K562 (cell line): ENCODE data around the gene SKIL.

Source experiments
- EP300 ChIP-seq: IDR thresholded peaks from 2 replicates; pipeline ENCODE4 v1.6.1; 2012; ENCODE audit warnings: low read length, improper control_type of control experiment
- NFIC ChIP-seq: fragments of 450-650 bp; IDR thresholded peaks from 2 replicates; pipeline ENCODE4 v1.6.1; 2017; ENCODE audit warnings: mild to moderate bottlenecking, inconsistent platforms
- RAD21 ChIP-seq, 2 experiments: fragments of 250-450 bp in 1 of 2; fragments of 450-650 bp in 1 of 2; sonication (Bioruptor Pico) in 1 of 2; formaldehyde crosslinking in 1 of 2; IDR thresholded peaks in 1 of 2; conservative IDR thresholded peaks in 1 of 2; 2 replicates each; pipeline versions ENCODE4 v1.4.0 to v1.8.0; 2020 to 2022; ENCODE audit warnings: mild to moderate bottlenecking in 2 of 2, moderate library complexity in 1 of 2
- SPI1 ChIP-seq: IDR thresholded peaks from 2 replicates; pipeline ENCODE4 v1.6.1; 2011; ENCODE audit warnings: low read depth, low read length, control low read depth, borderline replicate concordance
- TRIM25 ChIP-seq: fragments of 450-650 bp; IDR thresholded peaks from 2 replicates; pipeline ENCODE4 v1.7.0; 2016; ENCODE audit warnings: borderline replicate concordance
- ZKSCAN1 ChIP-seq: fragments of 150-350 bp; IDR thresholded peaks from 2 replicates; pipeline ENCODE4 v1.6.1; 2016; ENCODE audit warnings: low read depth, low read length
- ZNF253 ChIP-seq: fragments of 250-450 bp; sonication (Bioruptor Pico); conservative IDR thresholded peaks from 2 replicates; pipeline ENCODE4 v1.6.1; 2021; ENCODE audit warnings: mild to moderate bottlenecking
- TF ChIP-seq, protein P1 (sequence below): sonication (generic); formaldehyde crosslinking; IDR thresholded peaks from 2 replicates; pipeline ENCODE4 v1.5.0; 2020; ENCODE audit warnings: missing genetic modification reagents

DNA sequence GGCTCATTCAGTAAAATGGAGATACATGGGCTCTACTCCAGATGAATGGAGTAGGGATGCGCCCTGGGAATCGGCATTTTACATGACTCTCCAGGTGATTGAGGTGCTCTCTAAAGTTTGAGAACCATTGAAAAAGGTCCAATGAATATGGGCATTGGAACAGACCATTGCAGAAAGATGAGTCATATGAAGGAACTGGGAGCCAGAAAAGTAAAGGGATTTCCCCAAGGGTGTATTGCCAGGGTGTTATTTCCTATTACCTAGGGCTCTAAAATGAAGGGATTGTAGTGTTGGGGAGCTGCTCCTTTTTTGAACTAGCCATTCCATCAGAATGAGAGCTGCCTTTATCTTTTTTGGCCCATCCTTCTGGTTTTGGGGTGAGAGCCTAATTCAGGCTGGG, 82.8 kb downstream of the SKIL start:
- TF ChIP-seq ZNF253 (CRISPR knock-in tag), result no peak
- no peak for TF ChIP-seq ZKSCAN1
- TF ChIP-seq, protein P1, sequence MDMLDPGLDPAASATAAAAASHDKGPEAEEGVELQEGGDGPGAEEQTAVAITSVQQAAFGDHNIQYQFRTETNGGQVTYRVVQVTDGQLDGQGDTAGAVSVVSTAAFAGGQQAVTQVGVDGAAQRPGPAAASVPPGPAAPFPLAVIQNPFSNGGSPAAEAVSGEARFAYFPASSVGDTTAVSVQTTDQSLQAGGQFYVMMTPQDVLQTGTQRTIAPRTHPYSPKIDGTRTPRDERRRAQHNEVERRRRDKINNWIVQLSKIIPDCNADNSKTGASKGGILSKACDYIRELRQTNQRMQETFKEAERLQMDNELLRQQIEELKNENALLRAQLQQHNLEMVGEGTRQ (CRISPR knock-in tag), result no peak
- no peak for TF ChIP-seq SPI1
- TF ChIP-seq NFIC, result no peak
- TF ChIP-seq EP300, result no peak
- TF ChIP-seq TRIM25, result no peak
- no peak for TF ChIP-seq RAD21 (CRISPR knock-in tag; conservative IDR thresholded peaks at IDR 0.05 in 1 of 2, IDR thresholded peaks at IDR 0.05 in 1 of 2)
